HG02623 (cell line): ENCODE results near the gene IFIT3.
"Not testable (repeated sequence)": the region's sequence is repeated elsewhere in the genome, so short reads cannot be mapped to it uniquely, and the experiment has no call there.

ENCODE experiments used
- ATAC-seq: cut with Tn5 transposase; IDR thresholded peaks from one replicate; pipeline ENCODE4 v1.9.1; 2021; ENCODE audit warnings: moderate library complexity; ENCODE audit not compliant: unreplicated experiment

Gene IFIT3, protein sequence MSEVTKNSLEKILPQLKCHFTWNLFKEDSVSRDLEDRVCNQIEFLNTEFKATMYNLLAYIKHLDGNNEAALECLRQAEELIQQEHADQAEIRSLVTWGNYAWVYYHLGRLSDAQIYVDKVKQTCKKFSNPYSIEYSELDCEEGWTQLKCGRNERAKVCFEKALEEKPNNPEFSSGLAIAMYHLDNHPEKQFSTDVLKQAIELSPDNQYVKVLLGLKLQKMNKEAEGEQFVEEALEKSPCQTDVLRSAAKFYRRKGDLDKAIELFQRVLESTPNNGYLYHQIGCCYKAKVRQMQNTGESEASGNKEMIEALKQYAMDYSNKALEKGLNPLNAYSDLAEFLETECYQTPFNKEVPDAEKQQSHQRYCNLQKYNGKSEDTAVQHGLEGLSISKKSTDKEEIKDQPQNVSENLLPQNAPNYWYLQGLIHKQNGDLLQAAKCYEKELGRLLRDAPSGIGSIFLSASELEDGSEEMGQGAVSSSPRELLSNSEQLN

DNA sequence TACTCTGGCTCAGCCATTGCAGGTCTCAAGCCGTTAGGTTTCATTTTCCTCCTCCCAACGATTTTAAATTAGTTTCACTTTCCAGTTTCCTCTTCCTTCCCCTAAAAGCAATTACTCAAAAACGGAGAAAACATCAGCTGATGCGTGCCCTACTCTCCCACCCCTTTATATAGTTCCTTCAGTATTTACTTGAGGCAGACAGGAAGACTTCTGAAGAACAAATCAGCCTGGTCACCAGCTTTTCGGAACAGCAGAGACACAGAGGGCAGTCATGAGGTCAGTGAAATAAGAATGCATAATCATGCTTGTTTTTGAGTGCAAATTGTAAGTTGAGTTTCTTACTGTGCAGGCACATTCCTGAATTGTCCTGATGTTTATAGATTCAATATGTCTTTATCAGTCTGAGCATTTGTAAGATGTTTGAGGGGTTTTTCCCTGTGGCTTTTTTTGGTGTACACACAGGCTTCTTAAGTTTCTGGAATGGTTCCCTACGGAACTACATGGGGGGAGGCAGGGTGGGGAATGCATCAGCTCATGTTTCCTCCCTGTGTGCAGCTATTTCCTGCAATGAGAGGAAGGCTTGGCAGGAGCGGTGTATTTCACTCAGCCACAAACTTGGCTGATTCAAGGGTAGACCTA is at the start of gene IFIT3:
Gene IFIT3, plus strand, starts transcription at position 195 of the 639 bp plus-strand sequence. Its CDS starts 77 bp downstream, at position 272.
- no peak for ATAC-seq

DNA sequence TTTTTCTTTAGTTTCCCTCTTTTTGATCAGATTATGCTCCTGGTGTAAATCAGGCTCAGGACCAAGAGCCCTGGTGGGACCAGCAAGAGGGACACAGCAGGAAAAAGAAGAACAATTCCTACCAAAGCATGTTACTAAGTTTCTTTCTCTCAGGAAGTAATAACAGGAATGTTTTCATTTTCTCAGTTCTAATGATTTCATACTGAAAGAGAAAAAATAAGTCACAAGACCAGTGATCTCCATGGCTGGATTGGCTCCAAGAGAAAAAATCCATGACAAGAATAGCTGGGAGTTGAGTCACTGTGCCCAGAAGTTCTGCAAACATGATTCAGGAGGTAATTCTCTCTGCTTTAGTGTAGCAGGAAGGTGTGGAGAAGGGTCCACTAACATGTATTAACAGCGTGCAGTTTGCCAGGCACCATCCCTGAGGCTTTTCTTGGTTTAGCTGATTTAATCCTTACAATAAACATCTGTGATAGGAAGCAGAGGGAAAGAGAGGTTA is 49.7 kb upstream of the IFIT3 start:
- no peak for ATAC-seq

DNA sequence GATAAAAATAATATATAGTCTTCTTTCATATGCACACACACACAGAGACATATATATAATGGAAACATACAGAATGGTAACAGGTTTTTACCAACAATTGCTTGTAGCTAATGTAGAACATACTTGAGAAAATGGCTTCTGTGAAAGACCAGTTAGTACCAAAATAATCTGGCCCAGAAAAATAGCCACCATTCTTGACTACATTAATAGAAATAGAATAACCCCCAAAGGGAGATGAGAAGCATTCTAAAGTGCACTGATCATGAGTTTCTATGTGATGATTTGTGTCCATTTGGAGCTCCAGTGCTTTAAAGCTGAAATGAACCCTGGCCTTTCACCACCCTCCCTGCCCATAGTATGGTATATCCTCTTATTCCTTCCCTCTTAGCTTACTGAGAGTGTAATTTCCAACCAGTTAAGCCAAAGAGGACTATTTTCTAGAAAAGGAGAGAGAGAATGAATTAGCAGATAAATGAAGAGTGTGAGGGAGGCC is 48.9 kb upstream of the IFIT3 start:
- no peak for ATAC-seq

DNA sequence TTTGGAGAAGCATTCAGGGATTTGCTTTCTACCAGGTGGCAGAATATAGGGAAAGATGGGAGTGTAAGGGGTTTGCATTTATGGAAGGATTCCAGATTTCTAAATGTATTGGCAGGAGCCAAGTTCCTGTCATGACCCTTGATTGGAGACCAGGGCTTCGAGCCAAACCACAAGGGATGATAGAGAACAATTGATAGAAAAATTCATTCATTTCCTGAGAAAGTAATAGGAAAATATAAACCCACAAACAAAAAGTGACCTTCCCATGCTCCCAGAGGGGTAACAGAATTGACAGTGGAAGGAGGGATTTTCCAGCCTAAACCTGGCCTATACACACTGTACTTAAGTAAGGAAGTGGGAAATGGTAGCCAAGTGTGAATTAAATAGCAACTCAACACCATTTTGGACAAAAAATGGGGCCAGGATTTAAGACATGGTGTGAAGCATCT is 48.4 kb upstream of the IFIT3 start:
- ATAC-seq: no peak

DNA sequence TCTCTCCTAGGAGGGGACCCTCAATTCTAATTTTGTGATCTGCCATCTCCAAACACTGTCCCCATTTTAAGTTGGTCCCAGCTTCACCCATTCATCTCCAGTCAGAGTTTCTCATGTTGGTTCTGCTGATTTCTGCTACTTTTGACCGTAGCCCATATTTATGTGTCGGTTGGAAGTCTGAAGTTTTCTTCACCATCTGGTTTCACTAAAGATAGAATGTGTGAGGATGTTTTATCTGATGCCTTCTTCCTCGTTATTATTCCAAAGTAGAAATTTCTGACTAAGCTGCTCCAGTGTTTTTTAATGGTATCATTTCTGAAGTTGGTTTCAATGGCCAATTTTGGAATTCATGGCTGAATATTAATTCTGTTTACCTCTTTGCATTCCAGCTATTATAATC is 47.3 kb upstream of the IFIT3 start:
- ATAC-seq: no peak

DNA sequence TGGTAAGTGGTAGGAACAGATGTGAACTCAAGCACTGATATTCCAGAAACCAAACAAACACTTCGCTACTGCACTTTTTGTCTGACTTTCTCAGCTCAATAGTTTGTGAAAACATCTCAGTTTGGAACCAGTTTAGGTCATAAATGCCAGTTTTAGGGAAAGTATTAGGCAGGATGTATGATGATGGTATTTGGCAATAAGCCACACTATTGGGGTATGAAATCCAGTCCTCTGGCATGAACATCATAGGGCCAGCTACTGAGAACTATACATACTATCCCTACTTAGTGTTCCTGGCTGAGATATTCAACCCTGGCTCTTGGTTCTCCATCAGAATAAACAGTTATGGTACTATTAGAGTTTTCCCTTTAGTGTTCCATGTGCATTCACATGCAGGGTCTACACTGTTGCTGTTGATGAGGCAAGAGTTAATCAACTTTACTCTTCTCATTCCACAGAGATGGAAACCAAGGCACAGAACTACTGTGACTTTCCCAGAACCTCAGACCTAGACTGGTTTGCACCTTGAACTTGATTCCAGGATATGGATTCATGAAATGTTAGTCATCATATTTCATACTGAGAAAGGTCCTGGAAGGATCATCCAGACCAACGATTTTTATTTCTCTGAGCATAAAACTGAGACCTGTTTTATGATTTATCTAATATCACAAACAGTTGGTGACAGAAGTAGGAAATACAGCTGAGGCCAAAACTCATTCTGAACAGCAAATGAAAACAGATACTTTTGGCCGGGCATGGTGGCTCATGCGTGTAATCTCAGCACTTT is 46.0 kb upstream of the IFIT3 start:
- no peak for ATAC-seq

DNA sequence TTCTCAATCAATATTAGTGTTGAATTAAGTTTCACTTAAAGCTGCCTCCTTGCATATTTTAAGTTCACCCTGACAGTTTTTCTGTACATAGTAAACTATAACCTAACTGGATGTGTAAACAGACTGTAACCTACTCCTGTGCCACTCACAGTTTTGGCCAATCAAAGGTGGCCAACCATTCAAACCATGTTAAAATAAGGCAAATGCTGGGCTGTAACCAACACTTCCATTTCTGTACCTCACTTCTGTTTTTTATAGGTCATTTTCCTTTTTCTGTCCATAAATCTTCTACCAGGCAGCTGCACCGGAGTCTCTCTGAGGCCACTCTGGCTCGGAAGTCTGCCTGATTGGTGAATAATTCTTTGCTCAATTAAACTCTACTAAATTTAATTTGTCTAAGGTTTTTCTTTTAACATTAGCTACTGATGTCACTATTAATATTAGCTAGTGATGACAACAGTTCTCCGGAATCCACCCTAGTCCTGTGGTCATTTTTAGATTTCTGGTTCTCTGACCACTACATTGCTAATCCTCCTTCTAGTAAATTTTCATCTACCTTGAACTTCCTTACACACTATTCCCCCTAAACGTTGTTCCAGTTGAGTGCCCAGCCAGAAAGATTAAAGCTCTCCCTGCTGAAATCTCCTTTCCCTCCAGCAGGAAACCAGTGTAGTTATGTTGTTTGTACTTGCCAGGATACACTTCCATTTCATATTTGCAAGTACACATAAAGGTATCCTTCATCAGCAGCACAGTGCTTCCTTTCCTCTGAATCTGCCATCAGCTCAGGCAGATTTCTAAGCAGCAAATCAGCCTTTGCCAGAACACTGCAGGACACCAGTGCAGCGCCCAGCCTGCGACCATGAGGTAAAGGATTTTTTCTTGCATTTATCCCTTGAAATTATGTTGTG is 44.5 kb upstream of the IFIT3 start:
- no peak for ATAC-seq

DNA sequence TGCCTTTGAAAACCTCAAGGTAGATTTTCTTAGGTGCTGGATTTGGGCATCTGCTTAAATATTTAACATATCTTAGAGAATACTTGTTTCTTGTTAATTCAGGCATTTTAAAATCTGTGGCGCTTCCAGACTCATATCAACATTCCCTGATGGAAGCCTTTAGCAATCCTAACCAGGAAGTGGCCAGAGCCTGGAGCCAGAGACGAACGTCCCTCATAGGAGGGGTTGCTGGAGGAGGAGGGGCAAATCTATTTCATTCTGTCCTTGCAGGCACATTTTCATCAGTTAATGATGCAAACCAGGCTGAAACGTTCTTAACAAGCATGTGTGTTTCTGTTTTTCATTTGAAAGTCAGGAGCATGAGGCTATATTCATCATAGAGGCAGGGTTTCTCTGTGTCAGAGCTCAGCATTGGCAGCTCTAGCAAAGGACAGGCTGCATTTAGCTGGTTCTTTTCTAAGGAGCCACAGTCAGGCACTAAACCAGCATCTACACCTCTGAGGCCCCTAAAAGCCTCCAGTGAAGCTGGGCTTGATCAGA is 43.8 kb upstream of the IFIT3 start:
- ATAC-seq: no peak

DNA sequence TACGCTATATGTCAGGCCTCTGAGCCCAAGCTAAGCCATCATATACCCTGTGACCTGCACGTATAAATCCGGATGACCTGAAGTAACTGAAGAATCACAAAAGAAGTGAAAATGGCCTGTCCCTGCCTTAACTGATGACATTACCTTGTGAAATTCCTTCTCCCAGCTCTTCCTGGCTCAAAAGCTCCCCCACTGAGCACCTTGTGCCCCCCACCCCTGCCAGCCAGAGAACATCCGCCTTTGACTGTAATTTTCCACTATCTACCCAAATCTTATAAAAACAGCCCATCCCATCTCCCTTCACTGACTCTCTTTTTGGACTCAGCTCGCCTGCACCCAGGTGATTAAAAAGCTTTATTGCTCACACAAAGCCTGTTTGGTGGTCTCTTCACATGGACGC is 43.1 kb upstream of the IFIT3 start:
- ATAC-seq: not testable (repeated sequence)

DNA sequence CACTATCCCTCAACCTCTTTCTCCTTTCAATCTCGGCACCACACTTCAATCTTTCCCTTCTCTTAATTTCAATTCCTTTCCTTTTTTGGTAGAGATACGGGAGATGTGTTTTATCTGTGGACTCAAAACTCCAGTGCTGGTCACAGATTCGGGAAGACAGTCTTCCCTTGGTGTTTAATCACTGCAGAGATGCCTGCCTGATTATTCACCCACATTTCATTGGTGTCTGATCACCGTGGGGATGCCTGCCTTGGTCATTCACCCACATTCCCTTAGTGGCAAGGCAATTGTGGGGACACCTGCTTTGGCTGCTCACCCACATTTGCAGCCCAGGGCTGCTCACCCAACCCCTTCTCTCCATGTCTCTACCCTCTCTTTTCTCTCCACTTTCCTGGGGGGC is 42.5 kb upstream of the IFIT3 start:
- not testable (repeated sequence) for ATAC-seq

DNA sequence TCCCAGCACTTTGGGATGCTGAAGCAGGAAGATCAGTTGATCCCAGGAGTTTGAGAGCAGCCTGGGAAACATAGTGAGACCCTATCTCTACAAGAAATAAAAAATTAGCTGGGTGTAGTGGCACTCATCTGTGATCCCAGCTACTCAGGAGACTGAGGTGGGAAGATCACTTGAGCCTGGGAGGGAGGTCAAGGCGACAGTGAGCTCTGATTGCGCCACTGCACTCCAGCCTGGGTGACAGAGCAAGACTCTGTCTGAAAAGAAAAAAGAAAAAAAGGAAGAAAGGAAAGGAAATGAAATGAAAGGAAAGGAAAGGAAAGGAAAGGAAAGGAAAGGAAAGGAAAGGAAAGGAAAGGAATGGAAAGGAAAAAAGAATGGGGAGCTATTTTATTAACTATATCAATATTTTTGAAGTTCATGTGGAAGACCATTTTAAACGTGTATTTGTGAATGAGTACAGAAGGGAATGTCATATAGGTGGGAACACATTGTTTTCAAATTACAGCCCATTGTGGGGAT is 33.0 kb upstream of the IFIT3 start:
- ATAC-seq: no peak

DNA sequence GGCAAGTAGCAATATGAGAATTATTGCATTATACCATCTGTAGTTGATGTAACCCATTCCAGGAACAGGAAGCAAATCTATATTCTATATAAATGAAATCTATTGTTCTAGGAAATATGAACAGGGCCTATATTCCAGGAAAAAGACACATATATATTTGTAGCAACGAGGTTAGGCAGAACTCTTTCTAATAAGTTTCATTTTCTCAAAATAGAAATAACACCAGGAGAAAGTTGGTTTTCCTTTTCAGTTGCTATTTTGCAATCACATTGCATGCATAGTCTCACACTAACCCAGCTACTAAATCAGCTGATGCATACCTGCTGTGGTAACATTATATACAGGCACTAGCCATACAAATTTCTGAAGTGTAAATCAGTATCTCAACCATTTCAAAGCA is 32.2 kb upstream of the IFIT3 start:
- no peak for ATAC-seq

DNA sequence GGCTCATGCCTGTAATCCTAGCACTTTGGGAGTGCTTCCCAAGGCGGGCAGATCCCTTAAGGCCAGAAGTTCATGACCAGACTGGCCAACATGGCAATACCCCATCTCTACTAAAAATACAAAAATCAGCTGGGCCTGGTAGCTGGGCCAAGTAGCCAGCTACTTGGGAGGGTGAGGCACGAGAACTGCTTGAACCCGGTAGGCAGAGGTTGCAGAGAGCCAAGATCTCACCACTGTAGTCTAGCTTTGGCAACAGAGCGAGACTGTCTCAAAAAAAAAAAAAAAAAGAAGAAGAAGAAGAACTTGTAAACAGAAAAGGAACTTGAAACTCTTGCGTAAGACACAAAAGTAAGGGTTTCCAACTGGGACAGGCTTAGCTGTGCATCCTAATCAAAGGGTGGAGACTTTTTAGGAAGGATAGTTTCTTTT is 31.6 kb upstream of the IFIT3 start:
- ATAC-seq: no peak

DNA sequence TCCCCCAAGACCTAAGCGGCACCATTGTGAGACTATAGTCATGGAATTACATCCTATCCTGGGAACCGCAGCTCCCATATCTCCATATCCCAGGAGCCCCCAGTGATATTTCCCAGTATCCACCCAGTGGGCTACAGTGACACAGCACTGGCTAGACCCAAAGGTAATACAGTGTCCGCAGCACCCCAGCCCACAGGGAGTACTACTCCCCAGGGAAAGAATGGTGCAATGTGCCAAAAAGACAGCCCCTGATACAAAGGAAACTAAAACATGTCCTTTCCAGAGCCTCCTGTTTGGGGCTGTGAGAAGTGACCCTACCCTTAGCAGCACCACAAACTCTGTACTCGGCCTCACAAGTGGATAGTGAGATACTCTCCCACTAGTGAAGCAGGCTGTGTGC is 30.4 kb upstream of the IFIT3 start:
- ATAC-seq: no peak

DNA sequence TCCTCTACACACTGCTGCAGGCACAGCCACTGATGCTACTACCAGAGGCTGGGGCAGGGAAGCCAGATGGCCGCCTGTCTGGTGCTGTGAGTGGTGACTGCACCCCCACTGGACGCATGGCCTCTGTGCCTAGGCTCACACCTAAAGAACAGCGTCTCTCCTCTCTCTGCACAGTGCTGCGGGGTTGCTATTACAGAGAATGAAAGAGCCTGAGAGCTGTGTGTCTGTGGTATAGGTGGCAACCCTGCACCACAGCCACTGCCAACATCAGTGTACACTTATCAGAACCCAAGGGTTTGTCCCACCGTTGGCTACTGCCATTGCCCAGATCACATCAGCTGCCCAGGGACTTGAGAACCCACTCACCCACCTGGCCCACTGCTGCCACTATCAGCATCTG is 30.0 kb upstream of the IFIT3 start:
- no peak for ATAC-seq

DNA sequence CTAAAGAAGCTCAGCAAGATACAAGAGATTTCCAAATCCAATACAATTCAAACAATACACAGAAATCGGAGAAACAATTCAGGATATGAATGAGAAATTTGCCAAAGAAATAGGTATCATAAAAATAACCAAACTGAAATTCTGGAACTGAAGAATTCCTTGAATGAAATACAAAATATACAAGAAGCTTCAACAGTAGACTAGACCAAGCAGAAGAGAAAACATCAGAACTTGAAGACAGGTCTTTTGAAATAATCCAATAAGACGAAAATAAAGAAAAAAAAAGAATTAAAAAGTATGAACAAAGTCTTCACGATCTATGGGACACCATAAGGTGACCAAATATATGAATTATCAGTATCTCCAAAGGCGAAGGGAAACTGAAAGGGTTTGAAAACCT is 28.8 kb upstream of the IFIT3 start:
- no peak for ATAC-seq

DNA sequence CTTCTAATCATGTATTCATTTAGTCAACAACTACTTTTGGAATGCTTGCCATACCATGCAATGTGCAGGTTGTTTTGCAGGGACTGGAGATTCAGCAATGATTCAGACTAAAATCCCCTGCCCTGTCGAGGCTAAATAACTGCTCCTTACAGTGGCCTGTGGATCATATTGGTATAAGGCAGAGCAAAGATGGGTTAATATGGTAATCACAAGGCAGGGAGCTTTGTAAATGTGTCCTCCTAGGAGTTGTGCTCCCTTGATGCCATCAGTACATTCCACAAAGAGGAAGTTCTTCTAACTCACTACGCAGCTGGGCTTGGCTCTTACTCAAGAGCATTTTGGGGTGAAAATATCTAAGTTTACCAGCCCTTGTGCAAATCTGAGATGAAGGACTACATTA is 26.6 kb upstream of the IFIT3 start:
- no peak for ATAC-seq

DNA sequence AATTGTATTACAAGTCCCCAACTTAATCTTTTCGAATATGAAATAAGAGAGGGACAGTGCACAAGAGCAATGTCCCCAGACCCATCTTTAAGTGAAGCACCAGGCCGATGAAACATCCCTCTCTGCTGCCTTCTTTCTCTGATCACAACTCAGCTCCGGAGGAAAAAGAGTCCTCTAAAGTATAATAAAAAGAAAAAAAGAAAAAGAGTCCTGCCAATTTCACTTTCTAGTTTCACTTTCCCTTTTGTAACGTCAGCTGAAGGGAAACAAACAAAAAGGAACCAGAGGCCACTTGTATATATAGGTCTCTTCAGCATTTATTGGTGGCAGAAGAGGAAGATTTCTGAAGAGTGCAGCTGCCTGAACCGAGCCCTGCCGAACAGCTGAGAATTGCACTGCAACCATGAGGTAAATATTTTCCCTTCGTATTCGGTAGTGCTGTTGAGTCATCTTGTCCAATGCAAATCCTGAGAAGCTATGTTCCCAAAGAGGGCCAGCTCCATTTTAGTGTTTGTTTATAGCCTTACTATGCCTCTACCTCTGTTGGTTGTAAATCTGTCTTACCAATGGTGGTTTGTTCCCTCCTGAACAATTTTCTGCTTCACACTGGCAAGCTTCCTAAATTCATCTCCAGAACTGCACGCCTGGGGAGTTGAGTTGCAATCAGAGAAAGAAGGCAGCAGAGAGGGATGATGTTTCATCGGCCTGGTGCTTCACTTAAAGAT is 25.9 kb upstream of the IFIT3 start, which contains the start of gene IFIT2:
Gene IFIT2, plus strand, starts transcription at position 326 of the 725 bp plus-strand sequence. Its CDS starts 78 bp downstream, at position 404.
- ATAC-seq: peak; percentile 59

DNA sequence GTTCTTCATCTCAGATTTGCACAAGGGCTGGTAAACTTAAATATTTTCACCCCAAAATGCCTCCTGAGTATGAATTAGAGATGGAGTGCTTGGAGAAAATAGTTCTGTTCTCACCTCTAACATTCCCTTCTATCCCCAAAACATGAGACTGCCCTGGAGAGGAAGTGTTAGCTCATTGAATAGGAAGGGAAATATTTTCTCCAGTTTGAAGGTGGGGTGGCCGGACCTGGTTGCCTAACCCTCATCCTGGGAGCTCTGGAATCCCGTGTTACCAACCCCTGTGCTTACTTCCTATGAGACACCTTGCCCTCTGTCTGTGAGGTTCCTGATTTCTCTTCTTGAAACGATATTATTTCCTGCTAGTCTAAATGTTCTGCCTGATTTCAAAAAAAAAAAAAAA is 25.2 kb upstream of the IFIT3 start:
- ATAC-seq: no peak
